H9 (cell line): Measurements from ENCODE around the gene GBA2. TPM values are rescaled to one million over a fixed set of nuclear protein-coding genes. Genes with fewer than 3 reads are reported as not detected.
A peak's percentile ranks its signal among the peaks of the same experiment; 100 is the strongest.

Experiments
- DNase-seq: peaks from one replicate; pipeline ENCODE4 v3.0.0-alpha.2; 2017
- H2AFZ ChIP-seq: one replicate; pipeline ENCODE4 v1.6.1; 2013; ENCODE audit warnings: mild to moderate bottlenecking, low read length, control low read depth, moderate library complexity
- H2AK5ac ChIP-seq: 2 replicates; pipeline ENCODE4 v1.6.1; 2013; ENCODE audit warnings: low read length, control low read depth, mixed read lengths; ENCODE audit not compliant: insufficient read length
- H2BK120ac ChIP-seq: one replicate; pipeline ENCODE4 v1.6.1; 2013; ENCODE audit warnings: low read depth, mild to moderate bottlenecking, low read length, control low read depth, inconsistent platforms; ENCODE audit not compliant: poor library complexity, severe bottlenecking
- H2BK12ac ChIP-seq: 2 replicates; pipeline ENCODE4 v1.6.1; 2013; ENCODE audit warnings: low read length, control low read depth, mixed read lengths, low read depth; ENCODE audit not compliant: insufficient read length
- H2BK15ac ChIP-seq: 2 replicates; pipeline ENCODE4 v1.6.1; 2013; ENCODE audit warnings: low read depth, low read length, control low read depth
- H2BK20ac ChIP-seq: one replicate; pipeline ENCODE4 v1.6.1; 2013; ENCODE audit warnings: low read depth, mild to moderate bottlenecking, low read length, control low read depth, inconsistent platforms; ENCODE audit not compliant: poor library complexity, severe bottlenecking
- H2BK5ac ChIP-seq: 2 replicates; pipeline ENCODE4 v1.6.1; 2013; ENCODE audit warnings: low read length, control low read depth, mixed read lengths; ENCODE audit not compliant: insufficient read length
- H3K14ac ChIP-seq: 2 replicates; pipeline ENCODE4 v1.6.1; 2013; ENCODE audit warnings: low read length, control low read depth; ENCODE audit not compliant: insufficient read depth
- H3K18ac ChIP-seq: 2 replicates; pipeline ENCODE4 v1.6.1; 2013; ENCODE audit warnings: low read depth, mild to moderate bottlenecking, mixed read lengths, low read length, control low read depth; ENCODE audit not compliant: insufficient read length
- H3K23ac ChIP-seq: 2 replicates; pipeline ENCODE4 v1.6.1; 2013; ENCODE audit warnings: low read length, control low read depth, mixed read lengths, low read depth; ENCODE audit not compliant: insufficient read length
- H3K23me2 ChIP-seq: 2 replicates; pipeline ENCODE4 v1.6.1; 2013; ENCODE audit warnings: low read depth, mild to moderate bottlenecking, mixed read lengths, low read length, control low read depth; ENCODE audit not compliant: insufficient read length, poor library complexity, severe bottlenecking
- H3K27ac ChIP-seq: 2 replicates; pipeline ENCODE4 v1.5.1; 2013; ENCODE audit warnings: low read length, control low read depth, mixed read lengths, low read depth; ENCODE audit not compliant: insufficient read length
- H3K27me3 ChIP-seq: 2 replicates; pipeline ENCODE4 v1.6.1; 2013; ENCODE audit warnings: low read length, control low read depth, inconsistent platforms; ENCODE audit not compliant: insufficient read depth
- H3K4ac ChIP-seq: 2 replicates; pipeline ENCODE4 v1.6.1; 2013; ENCODE audit warnings: low read depth, mild to moderate bottlenecking, control low read depth, inconsistent platforms, low read length, moderate library complexity
- H3K4me1 ChIP-seq: 2 replicates; pipeline ENCODE4 v1.6.1; 2013; ENCODE audit warnings: low read length, control low read depth, inconsistent platforms; ENCODE audit not compliant: insufficient read depth
- H3K4me2 ChIP-seq: 2 replicates; pipeline ENCODE4 v1.6.1; 2013; ENCODE audit warnings: low read length, control low read depth, mixed read lengths; ENCODE audit not compliant: insufficient read length, insufficient read depth
- H3K56ac ChIP-seq: 2 replicates; pipeline ENCODE4 v1.6.1; 2013; ENCODE audit warnings: low read depth, mild to moderate bottlenecking, mixed read lengths, low read length, control low read depth; ENCODE audit not compliant: insufficient read length
- H3K79me1 ChIP-seq: 2 replicates; pipeline ENCODE4 v1.6.1; 2013; ENCODE audit warnings: low read depth, mild to moderate bottlenecking, moderate library complexity, low read length, control low read depth, inconsistent platforms; ENCODE audit not compliant: insufficient read depth, poor library complexity, severe bottlenecking
- H3K79me2 ChIP-seq: 2 replicates; pipeline ENCODE4 v1.6.1; 2013; ENCODE audit warnings: low read length, control low read depth, inconsistent platforms; ENCODE audit not compliant: insufficient read depth
- H3K9ac ChIP-seq: 2 replicates; pipeline ENCODE4 v1.6.1; 2013; ENCODE audit warnings: low read length, control low read depth, mixed read lengths; ENCODE audit not compliant: insufficient read length; ENCODE audit errors: extremely low read depth
- H3K9me3 ChIP-seq: one replicate; pipeline ENCODE4 v1.6.1; 2013; ENCODE audit warnings: low read depth, low read length, inconsistent platforms; ENCODE audit not compliant: control insufficient read depth
- H3T11ph ChIP-seq: one replicate; pipeline ENCODE4 v1.6.1; 2013; ENCODE audit warnings: mild to moderate bottlenecking, low read length, control low read depth, inconsistent platforms
- H4K20me1 ChIP-seq: one replicate; pipeline ENCODE4 v1.6.1; 2013; ENCODE audit not compliant: control insufficient read depth, insufficient read length, insufficient read depth
- H4K5ac ChIP-seq: 2 replicates; pipeline ENCODE4 v1.6.1; 2013; ENCODE audit warnings: low read depth, mild to moderate bottlenecking, mixed read lengths, low read length, control low read depth; ENCODE audit not compliant: insufficient read length
- H4K8ac ChIP-seq: replicated peaks from 2 replicates; pipeline ENCODE4 v1.6.1; 2013; ENCODE audit warnings: low read length, control low read depth, mixed read lengths, low read depth; ENCODE audit not compliant: insufficient read length
- H4K91ac ChIP-seq: 2 replicates; pipeline ENCODE4 v1.6.1; 2013; ENCODE audit warnings: low read depth, mild to moderate bottlenecking, moderate library complexity, mixed read lengths, low read length, control low read depth; ENCODE audit not compliant: insufficient read length
- H3K27ac Mint-ChIP-seq, 3 experiments: 2 replicates in 2 of 3; 3 replicates in 1 of 3; pipeline ENCODE4 v1.8.0; 2020 to 2021; ENCODE audit warnings: mixed read lengths in 3 of 3, mild to moderate bottlenecking in 1 of 3, moderate library complexity in 1 of 3
- H3K27me3 Mint-ChIP-seq: 2 replicates; pipeline ENCODE4 v1.8.0; 2021; ENCODE audit warnings: low read depth, mild to moderate bottlenecking, moderate library complexity, mixed read lengths
- H3K36me3 Mint-ChIP-seq, 3 experiments: 2 replicates in 2 of 3; 3 replicates in 1 of 3; pipeline ENCODE4 v1.8.0; 2020 to 2021; ENCODE audit warnings: low read depth in 3 of 3, mixed read lengths in 3 of 3; ENCODE audit not compliant: insufficient read depth in 1 of 3
- H3K4me1 Mint-ChIP-seq, 2 experiments: 2 replicates each; pipeline ENCODE4 v1.8.0; 2020; ENCODE audit warnings: mixed read lengths in 2 of 2
- H3K4me3 Mint-ChIP-seq, 2 experiments: 2 replicates in 1 of 2; 3 replicates in 1 of 2; pipeline ENCODE4 v1.8.0; 2020 to 2021; ENCODE audit warnings: mild to moderate bottlenecking in 2 of 2, mixed read lengths in 2 of 2, moderate library complexity in 1 of 2
- H3K9me3 Mint-ChIP-seq, 2 experiments: 2 replicates in 1 of 2; 3 replicates in 1 of 2; pipeline ENCODE4 v1.8.0; 2020; ENCODE audit warnings: mild to moderate bottlenecking in 2 of 2, mixed read lengths in 2 of 2, moderate library complexity in 1 of 2
- CTCF ChIP-seq: fragments of 200-600 bp; sonication (generic); conservative IDR thresholded peaks from 3 replicates; pipeline ENCODE4 v1.8.0; 2021; ENCODE audit warnings: antibody characterized with exemption, mild to moderate bottlenecking
- WGBS: extraction: QIAGEN DNeasy Blood & Tissue Kit; methylation state at CpG from one replicate; pipeline ENCODE4 v1.1.7; 2013; ENCODE audit warnings: missing lambda C conversion rate, low lambda C conversion rate, mixed read lengths; ENCODE audit not compliant: insufficient read length; ENCODE audit errors: extremely low coverage; 5-methylcytosine and 5-hydroxymethylcytosine counted together
- total RNA-seq: library from RNA; stranded (reverse); gene quantifications from 2 replicates; pipeline ENCODE4 v1.2.1, GENCODE V29; 2021

The GBA2 gene
- total RNA-seq, 1 experiment from 2014 or later, result 103 TPM

GRCh38 chr9:35749515-35750255 lies 657 bp upstream of the GBA2 start:
- Histone ChIP-seq H3K4me1 (peaks cover 3% of the 10 kb centered on the region; the same call in 1 of the 2 replicates), H3K23me2 (peaks cover 18% of the 10 kb centered on the region)

More at GRCh38 chr9:35749515-35750255, 657 bp upstream of the GBA2 start:
- Histone ChIP-seq H3K4me2 (peak overlapping the region; percentile 91), H2BK5ac (no peak overlapping the region), H4K5ac (no peak overlapping the region), H2AFZ (no peak overlapping the region), H4K20me1 (no peaks in the 10 kb centered on the region), H3K79me1 (peaks cover 19% of the 10 kb centered on the region), H2BK12ac (no peak overlapping the region), H3K9ac (peak overlapping the region; percentile 28), H3K79me2 (peaks cover 21% of the 10 kb centered on the region), H3K56ac (no peak overlapping the region), H3T11ph (no peak overlapping the region), H3K27ac (no peak overlapping the region), H4K8ac (no peak overlapping the region), H2AK5ac (no peak overlapping the region), H3K4ac (no peak overlapping the region), H2BK120ac (no peak overlapping the region), H2BK15ac (no peak overlapping the region), H4K91ac (no peak overlapping the region), H3K18ac (no peak overlapping the region), H3K9me3 (no peaks in the 10 kb centered on the region), H3K27me3 (no peaks in the 10 kb centered on the region), H3K14ac (peak overlapping the region; percentile 16; the same call in 1 of the 2 replicates), H3K23ac (no peak overlapping the region), H2BK20ac (no peak overlapping the region)
- TF ChIP-seq CTCF, result no peak
- Mint-ChIP-seq H3K4me1 (peaks cover 28% of the 10 kb centered on the region in 2 experiments), H3K27me3 (no peaks in the 10 kb centered on the region), H3K27ac (peak overlapping the region; percentile 73 to 89 (median 74); a peak in 6 of 7 replicates), H3K4me3 (peak overlapping the region; percentile 91 to 95), H3K36me3 (peaks cover 16 to 60% (median 51%) of the 10 kb centered on the region in 3 experiments; a peak in 6 of 7 replicates), H3K9me3 (no peaks in the 10 kb centered on the region)
- no CpG with 5 or more reads among the region's 19 CpGs for WGBS
- DNase-seq, result peak; percentile 51
